CD4-positive, alpha-beta T cell (primary cell): ENCODE measurements around the gene WDR74. TPM values are rescaled to one million over a fixed set of nuclear protein-coding genes. Genes with fewer than 3 reads are reported as not detected.
"Not testable (repeated sequence)": the region's sequence is repeated elsewhere in the genome, so short reads cannot be mapped to it uniquely, and the experiment has no call there.

Experiments
- ATAC-seq: fragments of 200-7000 bp; cut with Tn5 transposase; one replicate; pipeline ENCODE4 v1.10.0; 2022; ENCODE audit warnings: mild to moderate bottlenecking; ENCODE audit not compliant: poor library complexity
- CTCF ChIA-PET: fragments of 350-600 bp; sonication (Branson Sonifier 250); formaldehyde crosslinking; loops from one replicate; lab custom pipeline; 2021; ENCODE audit warnings: antibody characterized with exemption, inconsistent platforms; lab: Charles Lee
- POLR2A ChIA-PET: fragments of 350-600 bp; sonication (Branson Sonifier 250); formaldehyde crosslinking; loops from one replicate; lab custom pipeline; 2021; ENCODE audit warnings: antibody characterized with exemption, inconsistent platforms; lab: Charles Lee
- DNase-seq, 14 experiments: peaks; one replicate each; pipeline ENCODE4 v3.0.0-alpha.2; 2013 to 2020; ENCODE audit warnings: mixed read lengths in 2 of 14
- H3K27ac ChIP-seq, 2 donors: one replicate each; pipeline versions ENCODE4 v1.5.1 to v1.7.0; 2013; ENCODE audit warnings: low read length in 2 of 2, low read depth in 1 of 2, mild to moderate bottlenecking in 1 of 2
- H3K27me3 ChIP-seq, 2 experiments: 1 replicate in 1 of 2; 2 replicates in 1 of 2; pipeline versions ENCODE4 v1.6.1 to v1.7.0; 2013; ENCODE audit warnings: low read length in 2 of 2, control low read depth in 1 of 2, mild to moderate bottlenecking in 1 of 2, moderate library complexity in 1 of 2; ENCODE audit not compliant: insufficient read depth in 2 of 2, control insufficient read depth in 1 of 2
- H3K36me3 ChIP-seq: one replicate; pipeline ENCODE4 v1.6.1; 2013; ENCODE audit warnings: low read length, control low read depth; ENCODE audit not compliant: insufficient read depth
- H3K4me1 ChIP-seq: one replicate; pipeline ENCODE4 v1.6.1; 2013; ENCODE audit warnings: low read length, control low read depth; ENCODE audit not compliant: insufficient read depth
- H3K4me3 ChIP-seq: one replicate; pipeline ENCODE4 v1.5.1; 2013; ENCODE audit warnings: mild to moderate bottlenecking, low read length, moderate library complexity
- H3K9me3 ChIP-seq, 2 experiments: 1 replicate in 1 of 2; 2 replicates in 1 of 2; pipeline versions ENCODE4 v1.6.1 to v1.7.0; 2013; ENCODE audit warnings: low read length in 2 of 2, mild to moderate bottlenecking in 2 of 2, control low read depth in 1 of 2, moderate library complexity in 1 of 2; ENCODE audit not compliant: control insufficient read depth in 1 of 2, insufficient read depth in 1 of 2
- H3K27ac Mint-ChIP-seq: one replicate; pipeline ENCODE4 v1.8.0; 2020; ENCODE audit warnings: mixed read lengths
- H3K27me3 Mint-ChIP-seq: one replicate; pipeline ENCODE4 v1.8.0; 2021; ENCODE audit warnings: mixed read lengths
- H3K36me3 Mint-ChIP-seq: one replicate; pipeline ENCODE4 v1.8.0; 2021; ENCODE audit warnings: low read depth, mixed read lengths
- H3K4me1 Mint-ChIP-seq: one replicate; pipeline ENCODE4 v1.8.0; 2021; ENCODE audit warnings: low read depth, mixed read lengths
- H3K4me3 Mint-ChIP-seq: one replicate; pipeline ENCODE4 v1.8.0; 2020; ENCODE audit warnings: mild to moderate bottlenecking, mixed read lengths
- H3K9me3 Mint-ChIP-seq: one replicate; pipeline ENCODE4 v1.8.0; 2020; ENCODE audit warnings: mixed read lengths
- intact Hi-C, 2 experiments: fragments of 100-400 bp; cut with DNase I in 1 of 2; cut with micrococcal nuclease in 1 of 2; formaldehyde crosslinking; loops; one replicate each; pipeline versions ENCODE4 v1.15.1 to v1.9.0; 2023 to 2025; cut with DNase I, micrococcal nuclease
- total RNA-seq, 174 experiments: library from RNA in 2 of 174; stranded (reverse) in 2 of 174; gene quantifications; one replicate each; pipeline ENCODE4 v1.2.3 and lab custom pipeline; 2021 to 2026
- TF ChIP-seq, protein P1 (sequence below): fragments of 200-600 bp; IDR thresholded peaks from one replicate; pipeline ENCODE4 v1.8.0; 2022; ENCODE audit warnings: antibody characterized with exemption, mild to moderate bottlenecking

The WDR74 gene
- total RNA-seq, 2 experiments from 2014 or later, result 289 to 297 TPM

DNA sequence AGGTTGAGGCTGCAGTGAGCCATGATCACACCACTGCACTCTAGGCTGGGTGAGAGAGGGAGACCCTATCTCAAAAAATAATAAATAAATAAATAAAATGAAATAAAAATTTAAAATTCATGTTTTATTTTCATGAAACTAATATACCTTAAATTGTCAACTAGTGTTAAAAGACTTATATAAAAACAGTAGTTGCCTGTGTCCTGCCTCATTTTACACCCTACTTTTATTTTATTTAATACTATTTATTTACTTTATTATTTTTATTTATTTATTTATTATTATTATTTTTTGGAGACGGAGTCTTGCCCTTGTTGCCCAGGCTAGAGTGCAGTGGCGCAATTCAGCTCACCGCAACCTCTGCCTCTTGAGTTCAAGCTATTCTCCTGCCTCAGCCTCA, 4.8 kb upstream of the WDR74 start:
- no peak overlapping the region for H3K4me3 ChIP-seq
- H3K4me1 Mint-ChIP-seq, result peaks cover 12% of the 10 kb centered on the region
- no peak overlapping the region for H3K27ac Mint-ChIP-seq
- H3K36me3 ChIP-seq, result no peaks in the 10 kb centered on the region
- ATAC-seq, result no peak
- DNase-seq, result no peak
- no peaks in the 10 kb centered on the region for H3K9me3 Mint-ChIP-seq
- no peaks in the 10 kb centered on the region for H3K9me3 ChIP-seq
- H3K4me1 ChIP-seq, result peaks cover 27% of the 10 kb centered on the region
- no peaks in the 10 kb centered on the region for H3K27me3 ChIP-seq
- no peaks in the 10 kb centered on the region for H3K27me3 Mint-ChIP-seq
- POLR2A ChIA-PET, result interaction anchor here (7.6 kb wide), 1 partner anchor 10 kb away, joined by 599 read pairs; no protein-coding TSS in a partner anchor
- peaks cover 12% of the 10 kb centered on the region for H3K36me3 Mint-ChIP-seq
- CTCF ChIA-PET, result interaction anchor here (1.0 to 1.9 kb wide), 2 partner anchors 19 to 58 kb away, joined by 3 to 4 read pairs; no protein-coding TSS in a partner anchor
- intact Hi-C loops, result loop anchor here in 1 of 2 experiments (5.0 kb wide), 2 partner anchors 92 to 117 kb away; partner anchors contain the start of genes HNRNPUL2, TTC9C and ZBTB3
- no peak overlapping the region for H3K4me3 Mint-ChIP-seq
- no peak overlapping the region for H3K27ac ChIP-seq
- TF ChIP-seq, protein P1, sequence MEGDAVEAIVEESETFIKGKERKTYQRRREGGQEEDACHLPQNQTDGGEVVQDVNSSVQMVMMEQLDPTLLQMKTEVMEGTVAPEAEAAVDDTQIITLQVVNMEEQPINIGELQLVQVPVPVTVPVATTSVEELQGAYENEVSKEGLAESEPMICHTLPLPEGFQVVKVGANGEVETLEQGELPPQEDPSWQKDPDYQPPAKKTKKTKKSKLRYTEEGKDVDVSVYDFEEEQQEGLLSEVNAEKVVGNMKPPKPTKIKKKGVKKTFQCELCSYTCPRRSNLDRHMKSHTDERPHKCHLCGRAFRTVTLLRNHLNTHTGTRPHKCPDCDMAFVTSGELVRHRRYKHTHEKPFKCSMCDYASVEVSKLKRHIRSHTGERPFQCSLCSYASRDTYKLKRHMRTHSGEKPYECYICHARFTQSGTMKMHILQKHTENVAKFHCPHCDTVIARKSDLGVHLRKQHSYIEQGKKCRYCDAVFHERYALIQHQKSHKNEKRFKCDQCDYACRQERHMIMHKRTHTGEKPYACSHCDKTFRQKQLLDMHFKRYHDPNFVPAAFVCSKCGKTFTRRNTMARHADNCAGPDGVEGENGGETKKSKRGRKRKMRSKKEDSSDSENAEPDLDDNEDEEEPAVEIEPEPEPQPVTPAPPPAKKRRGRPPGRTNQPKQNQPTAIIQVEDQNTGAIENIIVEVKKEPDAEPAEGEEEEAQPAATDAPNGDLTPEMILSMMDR, result no peak

DNA sequence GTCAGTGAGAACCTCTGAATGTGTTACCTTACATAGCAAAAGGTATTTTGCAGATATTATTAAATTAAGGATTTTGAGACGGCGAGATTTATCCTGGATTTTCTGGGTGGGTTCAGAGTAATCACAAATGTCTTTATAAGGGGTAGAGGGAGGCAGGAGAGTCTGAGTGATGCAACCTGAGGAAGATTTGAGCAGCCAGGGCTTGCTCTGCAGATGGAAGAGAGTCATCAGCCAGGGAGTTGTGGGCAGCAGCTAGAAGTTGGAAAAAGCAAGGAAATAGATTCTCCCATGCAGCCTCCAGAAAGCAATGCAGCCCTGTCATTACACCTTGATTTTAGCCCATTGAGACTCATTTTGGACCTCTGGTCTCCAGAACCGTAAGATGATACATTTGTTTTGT, 4.1 kb upstream of the WDR74 start:
- Histone ChIP-seq H3K27me3 (no peaks in the 10 kb centered on the region), H3K4me3 (no peak overlapping the region), H3K4me1 (peaks cover 34% of the 10 kb centered on the region), H3K36me3 (no peaks in the 10 kb centered on the region), H3K27ac (no peak overlapping the region), H3K9me3 (no peaks in the 10 kb centered on the region)
- peaks cover 17% of the 10 kb centered on the region for H3K4me1 Mint-ChIP-seq
- no peak overlapping the region for H3K27ac Mint-ChIP-seq
- ATAC-seq (no peak), DNase-seq (no peak)
- ChIA-PET POLR2A (interaction anchor here (1.2 to 7.6 kb wide), 5 partner anchors 10 to 270 kb away, joined by 3 to 599 read pairs (median 9); partner anchors contain the start of genes EEF1G, SLC3A2, STX5 and TEX54), CTCF (interaction anchor here (0.7 to 1.4 kb wide), 3 partner anchors 19 to 57 kb away, joined by 3 to 6 read pairs (median 4); partner anchors contain the start of gene NXF1)
- no peaks in the 10 kb centered on the region for H3K9me3 Mint-ChIP-seq
- no peak overlapping the region for H3K4me3 Mint-ChIP-seq
- peaks cover 16% of the 10 kb centered on the region for H3K36me3 Mint-ChIP-seq
- intact Hi-C loops, result loop anchor here in 1 of 2 experiments (5.0 kb wide), 2 partner anchors 91 to 116 kb away; partner anchors contain the start of genes HNRNPUL2, TTC9C and ZBTB3
- H3K27me3 Mint-ChIP-seq, result no peaks in the 10 kb centered on the region
- TF ChIP-seq, protein P1, result no peak

DNA sequence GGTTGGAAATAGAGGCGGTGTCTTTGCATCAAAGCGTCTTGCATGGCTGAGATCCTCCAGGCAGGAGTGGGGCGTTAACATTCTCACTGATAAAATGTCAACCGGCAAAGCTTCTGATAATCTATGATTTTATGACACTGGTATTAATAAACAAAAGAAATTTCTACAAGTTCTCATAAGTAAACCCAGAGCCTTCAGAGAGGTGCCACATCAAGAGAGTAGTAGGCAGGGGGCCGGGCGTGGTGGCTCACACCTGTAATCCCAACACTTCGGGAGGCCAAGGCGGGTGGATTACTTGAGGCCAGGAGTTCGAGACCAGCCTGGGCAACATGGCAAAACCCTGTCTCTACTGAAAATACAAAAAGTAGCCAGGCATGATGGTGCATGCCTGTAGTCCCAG, 3.5 kb upstream of the WDR74 start:
- CTCF ChIA-PET, result interaction anchor here (0.7 to 1.4 kb wide), 3 partner anchors 20 to 56 kb away, joined by 3 to 6 read pairs (median 4); partner anchors contain the start of gene NXF1
- Histone ChIP-seq H3K4me3 (peak overlapping the region; percentile 72), H3K4me1 (peaks cover 40% of the 10 kb centered on the region), H3K27ac (peak overlapping the region; percentile 97 to 100)
- not testable (repeated sequence) for H3K27me3 ChIP-seq, H3K4me3 Mint-ChIP-seq, H3K36me3 ChIP-seq, H3K27ac Mint-ChIP-seq, ATAC-seq, H3K9me3 Mint-ChIP-seq, H3K9me3 ChIP-seq, DNase-seq, H3K27me3 Mint-ChIP-seq
- POLR2A ChIA-PET, result interaction anchor here (1.0 to 7.6 kb wide), 9 partner anchors 11 to 269 kb away, joined by 3 to 599 read pairs (median 6); partner anchors contain the start of genes EEF1G, HNRNPUL2, SLC3A2 and STX5
- intact Hi-C loops, result loop anchor here (1.0 to 5.0 kb wide), 3 partner anchors 12 to 116 kb away; partner anchors contain the start of genes HNRNPUL2 (in 1 of the 2), TTC9C (in 1 of the 2) and ZBTB3 (in 1 of the 2)
- Mint-ChIP-seq H3K36me3 (peaks cover 16% of the 10 kb centered on the region), H3K4me1 (peaks cover 17% of the 10 kb centered on the region)
